A549 treated with CORT108297 at 1 μM for 4 hours (cell line): ENCODE results near the gene OR2T10. TPM values are rescaled to one million over a fixed set of nuclear protein-coding genes. Genes with fewer than 3 reads are reported as not detected.

Experiments used
- total RNA-seq: library from RNA; stranded (reverse); fragments of 200-300 nt; extraction: Qiagen RNA extraction; gene quantifications from 5 replicates; pipeline ENCODE4 v1.2.3, GENCODE V29; 2022

Gene OR2T10, protein sequence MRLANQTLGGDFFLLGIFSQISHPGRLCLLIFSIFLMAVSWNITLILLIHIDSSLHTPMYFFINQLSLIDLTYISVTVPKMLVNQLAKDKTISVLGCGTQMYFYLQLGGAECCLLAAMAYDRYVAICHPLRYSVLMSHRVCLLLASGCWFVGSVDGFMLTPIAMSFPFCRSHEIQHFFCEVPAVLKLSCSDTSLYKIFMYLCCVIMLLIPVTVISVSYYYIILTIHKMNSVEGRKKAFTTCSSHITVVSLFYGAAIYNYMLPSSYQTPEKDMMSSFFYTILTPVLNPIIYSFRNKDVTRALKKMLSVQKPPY
- total RNA-seq: not detected in 5 replicates

DNA sequence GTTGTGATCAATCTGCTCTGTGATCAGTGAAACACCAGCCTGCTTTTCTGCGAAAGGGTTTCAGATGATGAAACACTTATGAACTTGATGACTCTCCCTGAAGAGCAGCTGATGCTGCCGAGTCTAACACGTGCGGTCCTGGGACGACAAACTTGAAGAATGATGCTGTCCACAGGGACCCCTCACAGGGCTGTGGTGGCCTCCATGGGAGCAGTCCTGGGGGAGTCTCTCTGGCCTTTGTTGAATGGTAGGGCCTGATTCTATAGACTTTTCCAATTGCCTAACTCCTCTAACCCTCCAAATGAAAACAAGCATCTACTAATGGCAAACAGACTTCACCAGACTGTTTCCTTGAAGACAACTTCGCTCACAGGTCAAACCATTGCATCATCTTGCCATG is at the start of gene OR2T10:
TSS of gene OR2T10 (minus strand) at position 112 of the 400 bp plus-strand sequence. CDS start 3,932 bp downstream, outside the sequence.

DNA sequence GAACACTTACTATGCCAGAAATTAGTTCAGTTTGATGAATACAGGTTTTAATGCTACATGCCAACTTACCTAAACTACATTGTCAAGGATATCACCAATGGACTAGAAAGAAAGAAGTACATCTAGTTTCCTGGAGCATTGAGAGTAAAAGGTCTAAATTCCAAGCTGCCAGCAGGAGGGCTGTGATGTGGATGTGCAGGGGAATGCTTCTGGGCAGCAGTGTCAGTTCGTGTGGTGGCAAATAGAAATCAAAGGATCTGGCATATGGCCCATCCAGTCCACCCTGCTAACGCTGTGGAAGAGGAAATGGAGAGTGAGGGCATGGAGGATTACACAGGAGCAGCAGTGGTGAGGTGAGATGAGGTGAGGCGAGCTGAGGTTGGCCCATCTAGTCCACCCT is 47.7 kb upstream of the OR2T10 start, which contains the start of gene OR2T35:
TSS of gene OR2T35 (minus strand) at position 101 of the 400 bp plus-strand sequence. CDS start 6,020 bp downstream, outside the sequence.

DNA sequence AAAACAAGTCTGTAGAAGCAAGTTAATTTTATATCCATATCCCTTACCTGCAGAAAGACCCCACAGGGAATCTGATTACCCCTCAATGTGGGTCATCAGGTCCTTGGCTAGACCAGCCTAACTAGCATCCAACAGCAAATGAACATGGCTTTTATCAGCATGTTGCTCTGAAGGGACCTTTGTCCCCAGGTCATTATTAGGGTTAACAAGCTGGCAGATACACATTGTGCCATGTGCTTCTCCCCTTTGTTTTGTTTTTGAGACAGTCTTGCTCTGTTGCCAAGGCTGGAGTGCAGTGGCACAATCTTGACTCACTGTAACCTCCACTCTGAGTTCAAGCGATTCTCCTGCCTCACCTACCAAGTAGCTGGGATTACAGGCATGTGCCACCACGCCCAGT is 37.5 kb upstream of the OR2T10 start, which contains the start of gene OR2T11:
TSS of gene OR2T11 (minus strand) at position 101 of the 400 bp plus-strand sequence. CDS start 7,963 bp downstream, outside the sequence.

DNA sequence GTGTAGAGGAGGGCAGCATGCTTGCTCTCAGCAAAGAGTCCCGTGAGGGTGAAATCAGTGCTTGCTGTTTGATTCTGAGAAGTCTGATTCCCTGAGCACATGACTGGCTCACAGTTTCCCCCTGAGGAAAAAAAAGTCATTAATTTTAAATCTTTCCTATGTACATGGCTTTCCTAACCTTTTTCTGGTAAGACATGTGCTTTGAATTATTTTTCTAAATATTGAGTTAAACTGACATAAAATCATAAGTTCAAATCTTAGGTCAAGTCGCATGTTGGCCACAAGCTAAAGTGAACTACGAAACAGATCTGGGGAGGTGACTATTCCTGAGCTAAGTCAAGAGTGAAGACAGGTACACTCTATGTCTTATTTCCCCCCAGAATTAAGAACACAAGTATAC is 22.8 kb downstream of the OR2T10 start, which contains the start of gene OR2T34:
TSS of gene OR2T34 (minus strand) at position 101 of the 400 bp plus-strand sequence. CDS start at position 101, 0 bp downstream.

DNA sequence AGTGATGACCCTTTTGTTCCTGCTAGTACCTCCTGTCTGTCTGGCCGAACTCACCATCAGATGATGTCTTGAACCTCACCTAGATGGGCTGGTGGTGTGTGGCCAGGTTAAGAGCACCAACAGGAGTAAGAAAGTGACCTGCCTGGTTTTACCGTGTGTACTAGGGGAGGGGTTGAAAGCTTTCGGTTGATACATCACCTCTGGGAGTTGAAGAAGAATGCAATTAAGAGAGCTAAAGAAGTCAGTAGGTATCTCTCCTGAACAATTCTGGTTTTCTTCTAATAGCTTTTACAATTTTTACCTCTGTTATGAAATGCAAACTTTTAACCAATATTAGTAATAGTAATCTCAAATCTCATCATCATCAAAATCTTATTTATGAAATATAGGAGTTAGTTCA is 34.8 kb downstream of the OR2T10 start, which contains the start of gene OR2T29:
TSS of gene OR2T29 (minus strand) at position 101 of the 400 bp plus-strand sequence. CDS start 3,281 bp downstream, outside the sequence.

Other genes with a start within 250 kb of the OR2T10 start
- gene OR14C36, start 248.9 kb downstream of the OR2T10 start, total RNA-seq: not detected in 5 replicates
- not detected in 5 replicates for gene OR2T4, start 236.0 kb downstream of the OR2T10 start, total RNA-seq
- gene OR2T6, start 222.0 kb downstream of the OR2T10 start, total RNA-seq: not detected in 5 replicates
- not detected in 5 replicates for gene OR2T1, start 194.7 kb downstream of the OR2T10 start, total RNA-seq
- not detected in 5 replicates for gene OR2T2, start 152.1 kb downstream of the OR2T10 start, total RNA-seq
- gene OR2T3, start 124.3 kb downstream of the OR2T10 start, total RNA-seq: not detected in 5 replicates
- gene OR2T5, start 109.1 kb downstream of the OR2T10 start, total RNA-seq: not detected in 5 replicates
- gene OR2G6, start 89.6 kb downstream of the OR2T10 start, total RNA-seq: not detected in 5 replicates
- gene OR2T29, start 34.9 kb downstream of the OR2T10 start, total RNA-seq: not detected in 5 replicates
- gene OR2T34, start 22.9 kb downstream of the OR2T10 start, total RNA-seq: not detected in 5 replicates
- not detected in 5 replicates for gene OR2T11, start 37.4 kb upstream of the OR2T10 start, total RNA-seq
- gene OR2T35, start 47.6 kb upstream of the OR2T10 start, total RNA-seq: not detected in 5 replicates
- not detected in 5 replicates for gene OR2T27, start 57.8 kb upstream of the OR2T10 start, total RNA-seq
- not detected in 5 replicates for gene OR14I1, start 105.1 kb upstream of the OR2T10 start, total RNA-seq
- gene LYPD8, start 158.1 kb upstream of the OR2T10 start, total RNA-seq: 0.09 to 0.15 TPM (median 0.11 TPM) in 4 of 5 replicates, not detected in the other
- gene SH3BP5L, start 228.2 kb upstream of the OR2T10 start, total RNA-seq: 22.8 to 32.1 TPM (median 27.1 TPM) in 5 replicates
- gene ZNF672, start 240.5 kb upstream of the OR2T10 start, total RNA-seq: 16.0 to 25.3 TPM (median 23.2 TPM) in 5 replicates